ENCODE results near the gene RPS19.

GRCh38 chr19:41921577-41922576 lies 61.8 kb downstream of the RPS19 start:
- no peak for TF ChIP-seq CTCF (IDR thresholded peaks at IDR 0.05; ENCODE audit: low read depth, low read length, poor library complexity, severe bottlenecking)
- no peak for TF ChIP-seq EZH2phosphoT487 (IDR thresholded peaks at IDR 0.05; ENCODE audit: borderline replicate concordance, low read length)

Data from DOHH2 (cell line).